SIG-M5 (cell line): ENCODE results near the gene OMA1.

ENCODE experiments used
- DNase-seq: peaks from one replicate; lab custom pipeline; 2025; lab: John Stamatoyannopoulos, UW

Gene OMA1

GRCh38 chr1:58459911-58460310 lies 86.6 kb downstream of the OMA1 start:
- DNase-seq, result no peak

DNA sequence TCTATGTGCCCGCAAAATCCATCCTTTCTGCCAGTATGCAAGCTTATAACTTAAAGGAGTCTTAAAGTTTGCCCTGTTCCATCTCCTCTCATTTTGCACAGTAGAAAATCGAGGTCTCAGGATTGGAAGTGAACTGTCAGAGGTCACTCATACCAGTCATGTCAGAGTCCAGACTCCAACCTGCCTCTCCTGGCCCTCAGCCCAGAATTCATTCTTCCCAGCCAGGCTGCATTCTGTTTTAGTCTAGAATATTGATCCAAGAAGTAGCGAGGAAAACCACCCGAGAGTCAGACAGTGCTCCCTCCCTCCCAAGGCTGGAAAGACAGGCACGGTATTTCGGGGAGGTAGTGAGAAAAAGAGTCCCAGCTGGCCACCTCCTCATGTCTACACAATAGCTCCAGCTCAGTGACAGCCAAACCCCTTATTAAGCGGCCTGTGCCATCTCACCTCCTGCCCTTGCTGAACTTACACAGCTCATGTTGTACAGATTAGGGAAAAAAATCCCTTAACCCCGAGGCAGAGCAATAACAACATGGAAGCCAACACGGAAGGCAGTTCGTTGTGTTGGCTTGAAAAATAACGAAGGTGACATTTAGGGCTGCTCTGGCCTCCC lies 89.4 kb downstream of the OMA1 start:
- DNase-seq, result no peak

DNA sequence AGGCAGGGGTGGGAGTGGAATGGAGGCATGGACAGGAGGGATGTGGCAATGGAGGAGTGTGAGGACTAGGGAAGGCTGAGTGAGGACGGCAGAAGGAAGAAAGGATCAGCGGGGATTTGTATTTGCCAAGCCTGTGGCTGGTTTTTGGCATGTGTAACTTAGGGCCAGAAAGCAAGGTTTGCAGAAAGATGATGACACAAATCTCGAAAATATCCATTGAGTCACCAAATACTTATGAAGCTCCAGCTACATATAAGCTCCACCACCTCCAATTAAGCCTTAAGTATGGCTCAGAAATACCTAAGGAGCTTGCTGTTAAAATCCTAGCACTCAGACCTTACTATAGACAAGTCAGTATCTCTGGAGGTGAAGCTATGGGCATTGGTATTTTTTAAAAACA lies 90.1 kb downstream of the OMA1 start:
- no peak for DNase-seq

DNA sequence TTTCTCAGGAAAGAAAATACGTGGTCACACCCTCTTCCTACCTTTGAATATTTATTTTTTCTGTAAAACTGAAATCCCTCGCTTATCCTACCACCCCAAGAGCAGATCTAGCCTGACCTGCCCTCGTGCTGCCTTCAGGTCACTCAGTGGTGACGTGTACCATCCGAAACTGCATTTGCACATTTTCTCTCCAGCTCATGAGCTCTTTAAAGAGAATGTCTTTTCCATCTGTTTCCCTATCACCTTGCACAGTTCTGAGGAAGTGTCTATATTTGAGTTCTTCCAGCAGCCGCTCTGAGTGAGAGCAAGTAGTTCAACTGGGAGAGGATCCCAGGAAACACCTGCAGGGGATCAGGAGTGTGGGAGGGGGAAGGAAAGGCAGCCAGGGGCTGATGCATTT lies 91.7 kb downstream of the OMA1 start:
- DNase-seq, result no peak

DNA sequence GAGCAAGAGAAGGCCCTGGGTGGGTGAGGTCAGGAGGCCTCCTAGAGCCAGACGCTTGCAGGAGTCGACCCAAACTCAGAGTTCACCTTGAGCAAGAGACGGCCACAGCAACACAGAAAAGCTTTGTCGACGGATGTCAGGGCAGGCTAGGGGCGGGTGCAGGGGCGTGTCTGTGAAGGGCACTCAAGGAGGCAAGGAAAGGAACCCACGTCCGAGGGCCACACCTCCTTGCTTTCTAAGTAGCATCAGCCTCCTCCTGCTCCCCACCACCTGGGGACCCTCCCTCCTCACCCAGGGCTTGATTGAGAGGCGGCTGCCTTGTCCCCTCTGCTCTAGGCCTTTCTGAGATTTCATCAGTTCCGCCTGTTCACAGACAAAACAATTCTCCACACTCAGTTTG lies 92.1 kb downstream of the OMA1 start:
- no peak for DNase-seq

DNA sequence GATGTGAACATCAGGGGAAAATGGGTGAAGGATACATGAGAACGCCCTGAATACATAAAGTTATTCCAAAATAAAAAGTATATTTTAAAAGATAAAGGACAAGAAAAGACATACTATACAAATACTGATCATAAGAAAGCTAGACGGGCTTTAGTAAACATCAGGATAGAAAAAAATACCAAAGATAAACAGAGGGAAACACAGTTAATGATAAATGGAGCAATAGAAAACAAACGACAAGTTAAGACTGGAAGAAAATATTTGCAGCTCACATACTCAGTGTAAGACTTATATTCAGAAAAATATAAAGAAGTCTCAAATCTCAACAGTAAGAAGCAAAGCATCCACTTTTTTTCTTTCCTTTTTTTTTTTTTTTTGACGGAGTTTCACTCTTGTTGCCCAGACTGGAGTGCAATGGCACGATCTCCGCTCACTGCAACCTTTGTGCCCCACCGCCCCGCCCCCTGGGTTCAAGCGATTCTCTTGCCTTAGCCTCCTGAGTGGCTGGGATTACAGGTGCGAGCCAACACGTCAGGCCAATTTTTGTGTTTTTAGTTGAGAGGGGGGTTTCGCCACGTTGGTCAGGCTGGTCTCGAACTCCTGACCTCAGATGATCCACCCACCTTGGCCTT lies 94.8 kb downstream of the OMA1 start:
- no peak for DNase-seq

- no peak for DNase-seq
These were observed 98.6 kb downstream of the OMA1 start for GRCh38 chr1:58447886-58448285.

DNA sequence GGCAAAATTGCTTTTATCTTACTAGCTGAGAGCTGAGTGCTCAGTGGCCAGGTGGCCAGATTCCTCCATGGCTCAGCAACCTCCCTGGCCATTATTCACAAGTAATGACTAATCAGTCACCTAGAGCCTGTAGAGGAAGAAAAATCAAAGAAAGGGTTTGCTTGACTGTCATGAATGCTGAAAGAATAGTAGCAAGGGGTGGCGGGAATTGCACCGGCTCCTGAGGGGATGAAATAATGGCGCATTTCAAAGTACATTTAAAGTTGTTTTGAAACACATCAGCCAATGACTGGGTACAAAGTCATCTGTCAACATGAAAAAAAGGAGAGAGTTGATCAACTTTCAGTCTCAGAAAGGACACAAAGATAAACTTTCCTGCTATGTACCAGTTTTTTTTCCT lies 99.5 kb downstream of the OMA1 start:
- no peak for DNase-seq

GRCh38 chr1:58446368-58446767 lies 100.2 kb downstream of the OMA1 start:
- no peak for DNase-seq

- no peak for DNase-seq
These were observed 102.3 kb downstream of the OMA1 start for GRCh38 chr1:58443986-58444868.

GRCh38 chr1:58442114-58442513 lies 104.4 kb downstream of the OMA1 start:
- DNase-seq, result no peak

- no peak for DNase-seq
These were observed 104.8 kb downstream of the OMA1 start for GRCh38 chr1:58441699-58442098.

DNA sequence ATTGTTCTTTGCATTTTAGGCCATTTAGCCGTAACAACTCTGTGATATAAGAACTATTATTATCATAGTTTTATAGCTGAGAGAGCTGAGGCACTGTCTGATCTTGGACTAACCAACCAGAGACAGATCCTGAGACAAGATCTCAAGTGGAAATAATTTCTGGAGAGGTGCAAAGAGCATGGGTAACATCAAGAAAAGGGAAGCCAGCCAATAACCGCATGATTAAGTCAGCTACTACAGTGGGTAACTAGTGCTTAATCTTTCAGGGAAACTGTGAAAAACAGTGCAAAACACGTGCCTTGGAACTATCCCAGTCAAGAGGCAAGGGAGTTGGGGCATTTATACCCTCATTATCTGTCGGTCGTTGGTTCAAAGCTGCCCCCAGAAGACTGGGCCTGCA lies 105.8 kb downstream of the OMA1 start:
- no peak for DNase-seq

DNA sequence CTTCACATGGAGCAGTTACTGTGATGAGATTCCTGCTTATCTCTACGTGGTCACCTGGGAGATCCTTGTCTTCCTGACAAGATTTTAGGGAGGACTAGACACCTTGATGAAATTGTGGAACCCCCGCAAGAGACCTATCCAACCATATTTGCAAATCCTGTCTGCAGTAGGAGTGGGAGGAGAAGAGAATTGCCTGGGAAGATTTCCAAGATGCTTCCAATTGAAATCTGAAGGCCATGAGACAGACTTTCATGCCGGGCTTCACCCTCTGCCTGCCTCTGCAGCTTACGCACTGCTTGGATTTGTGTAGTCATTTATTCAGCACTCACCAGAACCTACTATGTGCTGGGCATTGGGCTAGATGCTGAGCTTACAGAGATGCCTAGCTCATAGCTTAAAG lies 106.6 kb downstream of the OMA1 start:
- no peak for DNase-seq

- no peak for DNase-seq
These were observed 108.1 kb downstream of the OMA1 start for GRCh38 chr1:58438468-58438867.

DNA sequence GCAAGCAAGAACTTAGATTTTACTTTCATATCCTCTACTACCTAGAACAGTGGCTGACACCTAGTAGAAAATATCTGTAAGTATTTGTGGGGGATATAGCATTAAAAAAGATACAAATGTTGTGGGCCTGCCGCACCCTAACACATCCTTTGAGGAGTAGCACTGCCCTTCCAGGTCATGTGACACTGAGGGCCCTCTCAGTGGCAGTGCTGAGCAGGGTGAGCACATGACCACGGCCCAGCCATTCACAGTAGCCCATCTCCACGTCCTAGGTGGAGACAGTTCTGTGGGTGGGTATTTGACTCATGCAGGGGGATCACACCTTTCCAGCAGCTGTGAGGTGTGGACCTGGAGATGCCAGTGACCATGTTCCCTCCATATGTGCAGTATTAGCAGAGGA lies 108.9 kb downstream of the OMA1 start:
- DNase-seq, result no peak

DNA sequence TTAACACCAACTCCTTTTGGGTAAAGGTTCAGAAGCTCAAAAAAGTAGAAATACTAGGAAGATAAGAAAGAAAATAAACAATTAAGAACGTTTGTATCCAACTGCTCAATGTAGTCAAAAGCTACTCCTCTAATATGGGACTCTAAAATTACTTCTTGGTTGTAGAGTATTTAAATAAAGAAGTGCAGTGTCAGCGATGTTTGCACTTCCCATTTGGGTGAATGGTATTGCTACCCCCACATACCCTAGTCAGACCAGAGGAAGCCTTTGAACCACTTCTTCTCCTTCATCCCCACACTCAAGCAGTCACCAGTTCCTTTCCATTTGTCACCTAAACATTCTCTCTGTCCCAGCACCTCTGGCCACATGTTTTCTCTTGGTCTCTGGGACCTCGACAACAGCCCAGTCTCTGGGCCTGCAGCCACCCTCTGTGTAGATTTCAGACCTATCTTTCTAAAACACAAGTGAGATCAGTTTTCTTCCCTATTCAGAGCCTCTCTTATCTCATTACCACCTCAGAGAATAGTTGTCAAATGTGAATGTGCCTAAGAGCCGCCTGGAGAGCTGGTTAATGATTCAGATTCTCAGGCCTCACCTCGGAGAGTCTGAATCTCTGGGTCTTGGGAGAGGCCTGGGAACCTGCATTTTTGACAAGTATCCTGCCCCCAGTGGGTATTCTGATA lies 109.8 kb downstream of the OMA1 start:
- DNase-seq, result no peak

DNA sequence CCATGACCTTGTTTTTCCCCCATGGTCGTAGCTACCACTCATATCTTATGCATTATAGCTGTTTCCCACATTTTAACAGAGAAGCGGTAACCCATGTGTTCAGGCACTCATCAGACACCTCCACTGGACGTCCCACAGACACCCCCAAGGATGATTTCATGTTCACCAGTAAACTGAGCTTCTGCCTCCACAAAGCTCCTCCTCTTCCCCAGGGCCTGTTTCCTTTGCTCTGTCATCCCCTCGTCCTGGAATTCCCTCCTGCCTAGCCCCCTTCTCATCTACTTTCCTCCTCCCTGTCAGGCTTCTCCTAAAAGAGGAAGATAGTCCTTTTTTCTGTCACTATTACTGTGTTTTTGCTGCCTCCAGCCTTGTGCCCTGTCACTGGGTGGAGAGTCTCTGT lies 111.2 kb downstream of the OMA1 start:
- DNase-seq, result no peak

GRCh38 chr1:58434607-58435006 lies 111.9 kb downstream of the OMA1 start:
- DNase-seq, result no peak

GRCh38 chr1:58434181-58434580 lies 112.3 kb downstream of the OMA1 start:
- no peak for DNase-seq

DNA sequence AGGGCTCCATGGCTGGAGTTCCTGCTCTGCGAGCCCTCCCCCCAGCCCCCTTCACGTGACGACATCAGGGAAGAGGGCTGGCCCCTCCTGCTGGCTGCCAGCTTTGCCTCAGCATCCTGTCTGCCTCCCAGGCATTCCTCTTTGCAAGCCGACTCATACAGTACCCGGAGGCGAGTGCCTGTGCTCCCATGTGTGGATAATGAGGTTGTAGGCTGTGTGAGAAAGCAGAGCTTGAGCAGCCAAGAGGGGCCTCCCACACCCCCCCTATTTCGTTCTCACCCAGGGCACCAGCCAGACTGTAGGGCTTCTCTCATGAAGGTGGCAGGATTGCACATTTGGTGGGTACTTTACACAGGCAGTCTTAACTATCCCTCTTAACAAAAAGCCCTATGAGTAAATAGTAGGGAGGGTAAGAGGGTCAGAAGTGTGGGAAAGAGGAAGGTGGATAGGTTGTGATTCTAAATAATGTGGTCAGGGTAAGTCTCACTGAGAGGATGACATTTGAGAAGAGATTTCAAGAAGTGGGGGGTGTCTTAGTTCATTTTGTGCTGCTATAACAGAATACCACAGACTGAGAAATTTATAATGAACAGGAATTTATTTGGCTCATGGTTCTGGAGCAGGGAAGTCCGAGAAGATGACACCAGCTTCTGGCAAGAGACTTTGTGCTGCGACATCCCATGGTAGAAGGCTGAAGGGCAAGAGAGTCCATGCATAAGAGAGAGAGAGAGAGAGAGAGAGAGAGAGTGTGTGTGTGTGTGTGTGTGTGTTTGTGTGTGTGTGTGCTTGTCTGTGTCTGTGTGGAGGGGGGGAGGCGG lies 113.5 kb downstream of the OMA1 start:
- no peak for DNase-seq
